Endothelial cell of umbilical vein (primary cell): ENCODE results near the gene SLC9A1. TPM values are rescaled to one million over a fixed set of nuclear protein-coding genes. Genes with fewer than 3 reads are reported as not detected.

ENCODE experiments used
- BruUV-seq: library from RNA; stranded (reverse); fragments of 400-500 nt; replicated peaks from 2 replicates; lab custom pipeline; 2021; lab: Mats Ljungman, UMichigan
- CTCF ChIA-PET: fragments of 300-600, 350-600 bp; sonication (Branson Sonifier 250); formaldehyde crosslinking; loops from one replicate; lab custom pipeline; 2021; ENCODE audit warnings: antibody characterized with exemption, inconsistent platforms; lab: Charles Lee
- POLR2A ChIA-PET: fragments of 300-600, 350-600 bp; sonication (Branson Sonifier 250); formaldehyde crosslinking; loops from one replicate; lab custom pipeline; 2021; ENCODE audit warnings: antibody characterized with exemption, inconsistent platforms; lab: Charles Lee
- DNase-seq: peaks from one replicate; pipeline ENCODE4 v3.0.0-alpha.2; 2011; ENCODE audit warnings: low read depth, low spot score
- FAIRE-seq: peaks from 2 replicates; lab custom pipeline; 2011; peaks lifted over from hg19 to GRCh38; lab: Jason Lieb, UNC
- H2AFZ ChIP-seq: 2 replicates; pipeline ENCODE4 v1.6.0; 2012; ENCODE audit warnings: low read depth, low read length, control low read depth, inconsistent platforms
- H3K27ac ChIP-seq: 2 replicates; pipeline ENCODE4 v1.5.1; 2011; ENCODE audit warnings: low read depth, mild to moderate bottlenecking, control low read depth, low read length, moderate library complexity; ENCODE audit not compliant: insufficient read depth
- H3K27me3 ChIP-seq, 2 experiments: 2 replicates each; pipeline versions ENCODE4 v1.6.0 to v1.6.1; 2011; ENCODE audit warnings: low read length in 2 of 2, mixed read lengths in 1 of 2; ENCODE audit not compliant: control insufficient read depth in 2 of 2, insufficient read depth in 2 of 2
- H3K36me3 ChIP-seq, 2 experiments: 2 replicates in 1 of 2; 3 replicates in 1 of 2; pipeline ENCODE4 v1.5.1; 2011; ENCODE audit warnings: low read length in 2 of 2, mild to moderate bottlenecking in 1 of 2, moderate library complexity in 1 of 2; ENCODE audit not compliant: control insufficient read depth in 2 of 2, insufficient read depth in 2 of 2; ENCODE audit errors: extremely low read depth in 1 of 2
- H3K4me1 ChIP-seq: 3 replicates; pipeline ENCODE4 v1.5.1; 2011; ENCODE audit warnings: mild to moderate bottlenecking, low read length; ENCODE audit not compliant: control insufficient read depth, insufficient read depth; ENCODE audit errors: extremely low read depth
- H3K4me2 ChIP-seq: 2 replicates; pipeline ENCODE4 v1.6.1; 2011; ENCODE audit warnings: low read length, control low read depth, mixed read lengths; ENCODE audit not compliant: insufficient read depth
- H3K4me3 ChIP-seq, 3 experiments: fragments of 200-600 bp in 1 of 3; sonication (generic), shearing (Covaris generic) in 1 of 3; replicated peaks in 1 of 3; 2 replicates each; pipeline ENCODE4 v1.5.1; 2011 to 2016; ENCODE audit warnings: control low read depth in 3 of 3, low read length in 3 of 3, mild to moderate bottlenecking in 2 of 3, inconsistent platforms in 1 of 3, low read depth in 1 of 3, moderate library complexity in 1 of 3; ENCODE audit not compliant: insufficient read depth in 1 of 3
- H3K79me2 ChIP-seq: 2 replicates; pipeline ENCODE4 v1.6.0; 2012; ENCODE audit warnings: low read length, inconsistent platforms; ENCODE audit not compliant: control insufficient read depth, insufficient read depth
- H3K9ac ChIP-seq: replicated peaks from 2 replicates; pipeline ENCODE3; 2011; ENCODE audit warnings: low read length, control low read depth; ENCODE audit not compliant: insufficient read depth; ENCODE audit errors: extremely low read depth
- H3K9me1 ChIP-seq: replicated peaks from 3 replicates; pipeline ENCODE4 v1.6.0; 2011; ENCODE audit warnings: mild to moderate bottlenecking, low read length; ENCODE audit not compliant: control insufficient read depth, insufficient read depth; ENCODE audit errors: extremely low read depth
- H3K9me3 ChIP-seq: replicated peaks from 2 replicates; pipeline ENCODE4 v1.5.1; 2012; ENCODE audit warnings: low read length, inconsistent platforms; ENCODE audit not compliant: control insufficient read depth, insufficient read depth
- H4K20me1 ChIP-seq: replicated peaks from 2 replicates; pipeline ENCODE3; 2011; ENCODE audit warnings: mild to moderate bottlenecking, low read length; ENCODE audit not compliant: control insufficient read depth, insufficient read depth; ENCODE audit errors: extremely low read depth
- EZH2 ChIP-seq: IDR thresholded peaks from 2 replicates; pipeline ENCODE4 v1.6.1; 2012; ENCODE audit warnings: borderline replicate concordance, low read depth, mild to moderate bottlenecking, moderate library complexity, low read length, inconsistent platforms; ENCODE audit not compliant: severe bottlenecking
- FOS ChIP-seq: IDR thresholded peaks from 2 replicates; pipeline ENCODE4 v1.6.1; 2011; ENCODE audit warnings: mild to moderate bottlenecking, low read length, moderate library complexity, borderline replicate concordance; ENCODE audit not compliant: insufficient read depth
- GATA2 ChIP-seq: IDR thresholded peaks from 2 replicates; pipeline ENCODE4 v1.7.0; 2011; ENCODE audit warnings: low read depth, mild to moderate bottlenecking, moderate library complexity, mixed read lengths, low read length; ENCODE audit not compliant: insufficient read length, insufficient read depth
- JUN ChIP-seq: IDR thresholded peaks from 2 replicates; pipeline ENCODE4 v1.6.1; 2011; ENCODE audit warnings: borderline replicate concordance, low read depth; ENCODE audit not compliant: insufficient read length, insufficient read depth
- MYC ChIP-seq: IDR thresholded peaks from one replicate; pipeline ENCODE4 v1.6.1; 2011; ENCODE audit warnings: mild to moderate bottlenecking, low read depth, low read length
- POLR2A ChIP-seq: IDR thresholded peaks from 2 replicates; pipeline ENCODE4 v1.6.1; 2012; ENCODE audit warnings: low read depth, mild to moderate bottlenecking, control low read depth, low read length
- POLR2AphosphoS5 ChIP-seq: IDR thresholded peaks from 2 replicates; pipeline ENCODE4 v1.6.1; 2012; ENCODE audit warnings: low read depth, mild to moderate bottlenecking, control low read depth, low read length, moderate library complexity; ENCODE audit not compliant: insufficient read depth
- dilution Hi-C: fragments of 300-500 bp; cut with MboI; formaldehyde crosslinking; loops from one replicate; pipeline ENCODE4 v1.15.0; 2019; ENCODE audit warnings: low sequenced_read_pairs; ENCODE audit not compliant: extremely low pct_ligation_motif_present
- intact Hi-C: fragments of 100-400 bp; cut with micrococcal nuclease; formaldehyde crosslinking; loops from one replicate; pipeline ENCODE4 v1.10.0; 2022
- polyA plus RNA-seq, 4 experiments: library from polyadenylated mRNA; depleted of rRNA in 3 of 4; stranded (reverse) in 3 of 4; unstranded in 1 of 4; fragments of >200 nt; gene quantifications; 2 replicates each; pipeline versions ENCODE4 v1.2.1 to v1.2.3, GENCODE V29; 2011 to 2012; ENCODE audit warnings: missing spikeins in 1 of 4
- total RNA-seq: library from RNA; stranded (reverse); gene quantifications from 2 replicates; pipeline ENCODE4 v1.2.3, GENCODE V29; 2021
- TF ChIP-seq, protein P1 (sequence below), 2 donors: IDR thresholded peaks; 1 replicate in 1 of 2; 2 replicates in 1 of 2; pipeline ENCODE4 v1.5.1; 2011; ENCODE audit warnings: low read length in 2 of 2, mild to moderate bottlenecking in 2 of 2, moderate library complexity in 2 of 2, control low read depth in 1 of 2, inconsistent platforms in 1 of 2, low read depth in 1 of 2; ENCODE audit not compliant: insufficient read depth in 1 of 2; ENCODE audit errors: extremely low read depth in 1 of 2

SLC9A1 gene
- total and polyA plus RNA-seq, 2 donors (not counting 3 experiments of a cell fraction or from before 2014, with no cell fraction given): 22.8 to 59.2 TPM

DNA sequence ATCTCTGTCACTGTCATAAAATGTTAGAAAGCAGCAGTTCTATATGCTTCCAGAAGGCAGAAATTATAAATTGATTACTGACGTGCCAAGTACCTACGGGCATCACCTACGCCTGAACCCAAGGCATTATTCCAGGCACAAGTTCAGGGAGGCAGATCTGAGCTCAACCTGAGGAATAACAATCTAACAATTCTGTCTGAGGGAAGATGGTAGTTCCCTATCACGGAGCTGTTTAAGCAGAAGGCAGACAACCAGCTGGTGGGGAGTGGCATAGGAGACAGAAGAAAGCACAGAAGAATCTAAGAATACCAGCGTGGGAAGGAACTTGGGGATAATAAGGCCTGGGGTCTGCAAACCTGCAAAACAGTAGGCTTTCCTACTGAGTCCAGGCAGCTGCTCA is 40.4 kb downstream of the SLC9A1 start:
- H3K9me3 ChIP-seq: no peaks in the 10 kb centered on the region
- intact Hi-C loops (loop anchor here (10.0 kb wide), 1 partner anchor 280 kb away; the partner anchor contains the start of gene GPR3), dilution Hi-C loops (no loop called here)
- no TSS peak for BruUV-seq
- DNase-seq: no peak
- TF ChIP-seq EZH2 (no peak), POLR2AphosphoS5 (no peak), FOS (no peak), POLR2A (no peak), GATA2 (no peak), MYC (no peak), JUN (no peak)
- TF ChIP-seq, protein P1, sequence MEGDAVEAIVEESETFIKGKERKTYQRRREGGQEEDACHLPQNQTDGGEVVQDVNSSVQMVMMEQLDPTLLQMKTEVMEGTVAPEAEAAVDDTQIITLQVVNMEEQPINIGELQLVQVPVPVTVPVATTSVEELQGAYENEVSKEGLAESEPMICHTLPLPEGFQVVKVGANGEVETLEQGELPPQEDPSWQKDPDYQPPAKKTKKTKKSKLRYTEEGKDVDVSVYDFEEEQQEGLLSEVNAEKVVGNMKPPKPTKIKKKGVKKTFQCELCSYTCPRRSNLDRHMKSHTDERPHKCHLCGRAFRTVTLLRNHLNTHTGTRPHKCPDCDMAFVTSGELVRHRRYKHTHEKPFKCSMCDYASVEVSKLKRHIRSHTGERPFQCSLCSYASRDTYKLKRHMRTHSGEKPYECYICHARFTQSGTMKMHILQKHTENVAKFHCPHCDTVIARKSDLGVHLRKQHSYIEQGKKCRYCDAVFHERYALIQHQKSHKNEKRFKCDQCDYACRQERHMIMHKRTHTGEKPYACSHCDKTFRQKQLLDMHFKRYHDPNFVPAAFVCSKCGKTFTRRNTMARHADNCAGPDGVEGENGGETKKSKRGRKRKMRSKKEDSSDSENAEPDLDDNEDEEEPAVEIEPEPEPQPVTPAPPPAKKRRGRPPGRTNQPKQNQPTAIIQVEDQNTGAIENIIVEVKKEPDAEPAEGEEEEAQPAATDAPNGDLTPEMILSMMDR (IDR thresholded peaks at IDR 0.05; ENCODE audit: extremely low read depth in 1 of 2, insufficient read depth in 1 of 2, low read depth in 1 of 2, low read length in 2 of 2): no peak
- H3K4me1 ChIP-seq: peaks cover 36% of the 10 kb centered on the region
- no peak overlapping the region for H3K4me2 ChIP-seq
- no peaks in the 10 kb centered on the region for H3K36me3 ChIP-seq
- no peaks in the 10 kb centered on the region for H4K20me1 ChIP-seq
- no peak for FAIRE-seq
- H3K9ac ChIP-seq: no peak overlapping the region
- H2AFZ ChIP-seq: no peak overlapping the region
- H3K27me3 ChIP-seq: no peaks in the 10 kb centered on the region
- no peak overlapping the region for H3K27ac ChIP-seq
- ChIA-PET CTCF (interaction anchor here (0.9 to 1.9 kb wide), 5 partner anchors 10 to 182 kb away, joined by 3 to 7 read pairs (median 3); no protein-coding TSS in a partner anchor), POLR2A (interaction anchor here (2.4 kb wide), 1 partner anchor 40 kb away, joined by 9 read pairs; the partner anchor contains the start of gene SLC9A1)
- no peaks in the 10 kb centered on the region for H3K9me1 ChIP-seq
- H3K4me3 ChIP-seq: no peak overlapping the region
- H3K79me2 ChIP-seq: peaks cover 35% of the 10 kb centered on the region
